Stimulated activated CD8-positive, alpha-beta memory T cell treated with anti-CD3 and anti-CD28 coated beads, Interleukin-4, amount 100 ng/mL, for 48 hours (primary cell): ENCODE data around the gene KMT5B.

Source experiments
- DNase-seq: peaks from one replicate; pipeline ENCODE4 v3.0.0-alpha.2; 2020

KMT5B gene

GRCh38 chr11:68142441-68143309, 70.4 kb downstream of the KMT5B start:
- DNase-seq, result no peak

DNA sequence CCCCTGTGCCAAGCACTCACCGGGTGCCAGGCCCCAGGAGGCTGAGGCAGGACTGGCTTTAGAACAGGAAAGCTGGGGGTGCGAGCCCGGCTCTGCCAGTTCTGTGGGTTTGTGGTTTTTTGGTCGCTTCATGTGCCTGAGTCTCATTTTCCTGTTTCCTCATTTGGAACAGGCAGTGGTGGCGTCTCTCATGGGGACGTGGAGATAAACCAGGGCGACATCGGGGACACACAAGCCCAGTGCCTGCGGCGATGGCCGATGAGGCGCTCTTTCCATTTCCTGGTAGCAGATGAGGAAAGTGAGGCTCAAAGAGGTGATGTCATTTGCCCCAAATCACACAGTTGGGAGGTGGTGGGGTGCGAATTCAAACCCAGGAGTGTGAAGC, 71.1 kb downstream of the KMT5B start:
- DNase-seq, result peak; percentile 76

GRCh38 chr11:68141246-68142027, 71.7 kb downstream of the KMT5B start:
- no peak for DNase-seq

- DNase-seq, result no peak
These were observed 72.4 kb downstream of the KMT5B start for GRCh38 chr11:68140496-68141245.

- DNase-seq, result no peak
These were observed 74.9 kb downstream of the KMT5B start for GRCh38 chr11:68138237-68138636.

DNA sequence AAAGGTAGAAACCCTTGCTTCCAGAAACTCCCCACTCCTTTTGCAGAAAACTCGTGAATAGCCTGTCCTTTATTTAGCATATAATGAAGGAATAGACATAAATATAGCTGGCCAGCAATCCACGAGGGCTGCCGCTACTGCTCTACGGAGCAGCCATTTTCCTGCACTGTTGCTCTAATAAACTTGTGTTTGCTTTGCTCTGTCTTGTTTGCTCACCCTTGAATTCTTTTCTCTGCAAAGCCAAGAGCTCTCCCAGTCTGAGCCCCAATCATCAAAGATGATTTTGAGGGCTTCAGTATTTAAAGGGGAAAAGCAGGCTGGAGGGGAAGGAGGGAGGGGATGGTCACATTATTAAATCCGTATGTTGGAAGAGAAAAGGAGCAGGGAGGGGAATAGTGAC, 75.3 kb downstream of the KMT5B start:
- no peak for DNase-seq

GRCh38 chr11:68136866-68137265, 76.2 kb downstream of the KMT5B start:
- DNase-seq, result no peak

DNA sequence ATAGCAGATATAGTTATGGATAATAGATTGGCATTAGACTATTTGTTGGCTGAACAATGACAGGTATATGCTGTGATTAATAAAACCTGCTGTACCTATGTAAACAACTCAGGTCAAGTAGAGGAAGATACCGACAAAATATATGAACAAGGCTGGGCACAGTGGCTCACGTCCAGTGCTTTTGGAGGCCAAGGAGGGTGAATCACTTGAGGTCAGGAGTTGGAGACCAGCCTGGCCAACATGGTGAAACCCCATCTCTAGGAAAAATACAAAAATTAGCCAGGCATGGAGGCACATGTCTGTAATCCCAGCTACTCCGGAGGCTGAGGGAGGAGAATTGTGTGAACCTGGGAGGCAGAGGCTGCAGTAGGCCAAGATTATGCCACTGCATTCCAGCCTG, 77.9 kb downstream of the KMT5B start:
- no peak for DNase-seq

DNA sequence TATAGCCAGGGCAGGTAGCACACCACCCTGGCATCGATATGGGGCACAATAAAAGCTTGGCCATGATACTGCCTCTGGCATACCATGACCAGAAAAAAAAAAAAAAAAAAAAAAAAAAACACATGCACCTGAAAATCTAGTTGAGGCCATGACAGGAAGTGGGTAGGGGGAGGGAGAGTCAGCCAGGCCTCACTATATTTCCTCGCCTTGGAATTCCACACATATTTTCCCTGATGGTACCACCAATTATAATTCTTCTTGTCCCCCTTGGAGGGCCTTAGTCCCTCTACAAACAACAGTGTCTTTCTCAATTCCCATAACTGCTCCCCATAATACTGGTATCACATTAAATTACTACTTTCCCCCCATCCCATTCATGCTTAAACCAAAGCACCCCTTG, 79.3 kb downstream of the KMT5B start:
- no peak for DNase-seq

- no peak for DNase-seq
These were observed 83.0 kb downstream of the KMT5B start for GRCh38 chr11:68130121-68130520.

- DNase-seq, result no peak
These were observed 84.3 kb downstream of the KMT5B start for GRCh38 chr11:68128682-68129327.

GRCh38 chr11:68127714-68128681, 85.1 kb downstream of the KMT5B start:
- no peak for DNase-seq

- no peak for DNase-seq
These were observed 87.9 kb downstream of the KMT5B start for GRCh38 chr11:68125164-68125563.

- no peak for DNase-seq
These were observed 90.1 kb downstream of the KMT5B start for GRCh38 chr11:68122936-68123539.

GRCh38 chr11:68121067-68121899, 91.8 kb downstream of the KMT5B start, which contains the start of gene CHKA:
Gene CHKA, minus strand, starts transcription at chr11:68121388. Its CDS starts 211 bp downstream, at chr11:68121177.
- DNase-seq, result peak; percentile 90

- peak; percentile 48 for DNase-seq
These were observed 92.6 kb downstream of the KMT5B start for GRCh38 chr11:68120273-68121066.

DNA sequence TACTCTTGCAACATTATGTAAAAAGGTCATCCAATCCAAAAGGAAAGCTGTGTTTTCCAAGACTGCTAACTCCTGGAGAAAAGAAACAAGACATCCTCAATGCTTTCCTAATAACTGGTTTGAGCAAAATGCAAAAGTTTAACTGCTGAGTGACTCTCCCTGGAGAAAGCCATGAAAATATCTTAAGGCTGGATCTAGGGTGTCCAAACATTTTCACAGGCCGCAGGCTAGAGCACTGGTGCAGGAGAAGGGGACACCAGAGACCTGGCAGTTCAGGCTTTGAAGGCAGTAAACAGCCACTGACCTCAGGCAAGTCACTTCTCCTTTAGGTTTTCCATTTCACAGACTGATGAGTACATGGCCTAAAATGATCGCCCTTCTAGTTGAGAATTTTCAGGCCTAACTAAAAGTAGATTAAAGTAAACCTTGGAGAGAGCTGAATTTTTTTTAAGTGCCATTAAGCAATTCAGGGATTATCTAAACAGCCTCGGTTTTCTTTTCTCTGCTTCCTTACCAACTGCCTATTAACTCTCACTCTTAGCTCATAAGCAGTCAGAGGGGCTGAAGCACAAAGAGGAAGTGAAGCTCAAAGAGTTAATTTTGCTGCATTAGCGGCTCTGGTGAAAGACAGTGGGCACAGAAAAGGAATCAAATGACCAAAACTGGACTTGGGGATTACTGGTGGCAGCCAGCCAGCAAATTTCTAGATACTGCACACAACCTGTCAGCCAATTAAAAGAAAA, 94.2 kb downstream of the KMT5B start:
- no peak for DNase-seq

- no peak for DNase-seq
These were observed 95.1 kb downstream of the KMT5B start for GRCh38 chr11:68117853-68118470.
